NCI-H524 (cell line): ENCODE measurements around the gene ASRGL1.
"Not testable (repeated sequence)": the region's sequence is repeated elsewhere in the genome, so short reads cannot be mapped to it uniquely, and the experiment has no call there.

Experiments used
- DNase-seq, 2 experiments: peaks; one replicate each; lab custom pipeline; 2025; lab: John Stamatoyannopoulos, UW

Gene ASRGL1

DNA sequence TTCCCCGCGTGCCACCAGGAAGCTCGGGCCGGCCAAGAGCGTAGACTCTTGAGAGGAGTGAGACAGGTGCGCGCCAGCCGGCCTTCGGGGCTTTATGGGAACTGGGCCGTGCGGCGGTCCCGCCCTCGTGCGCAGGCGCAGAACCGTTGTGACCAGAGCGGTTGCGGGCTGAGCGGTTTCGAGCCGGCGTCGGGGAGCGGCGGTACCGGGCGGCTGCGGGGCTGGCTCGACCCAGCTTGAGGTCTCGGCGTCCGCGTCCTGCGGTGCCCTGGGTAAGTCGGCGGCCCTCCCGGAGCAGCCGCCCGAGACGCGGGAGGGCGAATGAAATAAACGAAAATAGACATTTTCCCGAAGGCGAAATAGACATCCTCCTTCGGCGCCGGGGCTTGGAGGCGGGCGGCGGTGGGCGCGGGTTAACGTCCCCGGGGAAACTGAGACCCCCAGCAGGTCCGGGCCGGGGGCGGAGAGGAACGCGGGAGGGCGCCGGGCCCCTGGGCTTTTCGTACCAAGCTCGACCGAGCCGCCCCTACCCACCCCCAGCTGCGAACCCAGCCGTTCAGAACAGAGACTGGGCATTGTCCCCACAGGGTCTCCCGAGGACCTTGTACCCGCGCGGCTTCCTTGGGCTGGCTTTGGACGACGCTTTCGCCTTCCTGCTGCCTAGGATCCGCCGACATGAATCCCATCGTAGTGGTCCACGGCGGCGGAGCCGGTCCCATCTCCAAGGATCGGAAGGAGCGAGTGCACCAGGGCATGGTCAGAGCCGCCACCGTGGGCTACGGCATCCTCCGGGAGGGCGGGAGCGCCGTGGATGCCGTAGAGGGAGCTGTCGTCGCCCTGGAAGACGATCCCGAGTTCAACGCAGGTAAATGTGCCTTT lies at the start of gene ASRGL1:
Gene ASRGL1 (plus strand): TSS at position 146 of the 879 bp plus-strand sequence. CDS start 530 bp downstream, at position 676.
- DNase-seq: peak; percentile 71 to 83

DNA sequence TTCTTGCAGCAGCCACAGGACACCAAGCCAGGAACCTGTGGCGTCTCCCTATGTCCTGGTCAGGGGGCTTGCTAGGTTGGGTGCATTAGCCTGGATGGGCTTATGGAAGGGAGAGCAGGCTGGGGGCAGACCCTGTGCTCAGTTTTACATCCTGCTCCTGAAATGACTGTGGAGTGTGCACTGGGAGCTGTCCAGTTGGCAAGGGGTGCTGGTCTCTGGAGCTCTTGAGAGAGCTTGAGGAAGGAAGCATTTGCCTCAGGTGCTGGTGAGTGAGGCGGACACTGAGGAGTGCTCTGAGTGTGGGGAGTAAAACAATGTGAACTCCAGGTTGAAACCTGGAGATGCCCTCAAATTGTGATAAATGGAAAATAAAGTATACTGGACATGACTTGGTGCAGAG lies 41.7 kb upstream of the ASRGL1 start:
- DNase-seq: no peak

DNA sequence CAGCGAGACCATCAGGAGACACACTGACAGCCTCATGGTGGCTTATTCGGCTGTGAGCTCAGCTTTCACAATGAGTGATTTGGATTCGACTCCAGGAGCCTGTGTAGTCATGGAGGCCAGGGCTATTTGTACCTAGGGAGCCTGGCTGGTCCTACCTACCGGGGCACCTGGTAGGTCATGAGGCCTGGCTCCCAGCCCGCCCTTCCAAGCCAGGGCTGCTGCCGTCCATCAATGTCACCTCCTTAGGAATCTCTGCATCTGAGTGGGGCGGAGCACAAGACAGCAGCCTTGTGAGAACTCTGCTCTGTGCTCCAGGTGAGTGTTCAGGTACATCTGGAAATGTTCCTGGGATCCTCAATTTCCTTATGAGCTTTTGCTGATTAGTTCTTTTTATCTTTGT lies 38.3 kb upstream of the ASRGL1 start, which contains the start of gene SCGB1D4:
Gene SCGB1D4 (minus strand): TSS at position 101 of the 400 bp plus-strand sequence. CDS start 65 bp downstream, at position 36.
- DNase-seq: no peak

DNA sequence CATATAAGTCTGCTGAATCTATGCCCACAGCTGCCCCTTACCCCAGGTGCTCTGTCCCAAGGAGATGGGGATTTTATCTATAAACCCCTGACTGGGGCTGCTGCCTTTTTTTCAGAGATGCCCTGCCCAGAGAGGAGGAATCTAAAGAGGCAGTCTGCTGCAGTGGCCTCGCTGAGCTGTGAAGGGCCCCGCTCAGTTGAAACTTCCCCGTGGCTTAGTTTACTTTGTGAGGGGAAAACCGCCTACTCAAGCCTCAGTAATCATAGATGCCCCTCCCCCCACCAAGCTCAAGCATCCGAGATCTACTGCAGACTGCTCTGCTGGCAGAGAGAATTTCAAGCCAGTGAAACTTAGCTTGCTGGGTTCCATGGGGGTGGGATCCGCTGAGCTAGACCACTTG lies 31.0 kb upstream of the ASRGL1 start:
- no peak for DNase-seq

DNA sequence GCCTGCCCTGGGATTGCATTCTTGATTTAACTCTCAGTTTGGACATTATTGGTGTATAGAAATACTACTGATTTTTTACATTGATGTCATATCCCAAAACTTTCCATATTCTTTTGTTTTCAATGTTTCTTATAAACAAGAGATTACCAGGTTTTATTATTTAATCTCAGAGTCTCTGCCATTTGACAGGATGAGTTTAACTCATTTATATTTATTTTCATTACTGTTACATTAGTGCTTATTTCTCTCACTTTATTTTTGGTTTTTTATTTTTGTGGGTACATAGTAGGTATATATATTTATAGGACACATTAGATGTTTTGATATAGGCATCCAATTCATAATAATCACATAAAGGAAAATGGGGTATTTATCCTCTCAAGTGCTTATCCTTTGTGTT lies 29.3 kb upstream of the ASRGL1 start:
- DNase-seq: no peak

DNA sequence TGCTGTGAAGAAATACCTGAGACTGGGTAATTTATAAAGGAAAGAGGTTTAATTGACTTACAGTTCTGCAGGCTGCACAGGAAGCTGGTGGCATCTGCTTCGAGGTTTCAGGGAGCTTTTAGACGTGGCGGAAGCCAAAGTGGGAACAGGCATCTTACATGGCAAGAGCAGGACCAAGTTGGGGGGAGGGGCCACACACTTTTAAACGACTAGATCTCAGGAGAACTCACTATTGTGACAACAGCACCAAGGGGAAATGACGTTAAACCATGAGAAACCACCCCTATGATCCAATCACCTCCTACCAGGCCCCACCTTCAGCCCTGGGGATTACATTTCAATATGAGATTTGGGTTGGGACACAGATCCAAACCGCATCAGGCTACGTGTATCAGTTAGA lies 27.3 kb upstream of the ASRGL1 start:
- no peak for DNase-seq

- DNase-seq: no peak
Observed at GRCh38 chr11:62315431-62315830, 21.8 kb upstream of the ASRGL1 start.

- DNase-seq: no peak
Observed at GRCh38 chr11:62322524-62322923, 14.7 kb upstream of the ASRGL1 start.

- DNase-seq: peak; percentile 18 to 61
Observed at GRCh38 chr11:62324731-62325556, 12.3 kb upstream of the ASRGL1 start.

GRCh38 chr11:62325781-62326180 lies 11.5 kb upstream of the ASRGL1 start:
- DNase-seq: not testable (repeated sequence)

DNA sequence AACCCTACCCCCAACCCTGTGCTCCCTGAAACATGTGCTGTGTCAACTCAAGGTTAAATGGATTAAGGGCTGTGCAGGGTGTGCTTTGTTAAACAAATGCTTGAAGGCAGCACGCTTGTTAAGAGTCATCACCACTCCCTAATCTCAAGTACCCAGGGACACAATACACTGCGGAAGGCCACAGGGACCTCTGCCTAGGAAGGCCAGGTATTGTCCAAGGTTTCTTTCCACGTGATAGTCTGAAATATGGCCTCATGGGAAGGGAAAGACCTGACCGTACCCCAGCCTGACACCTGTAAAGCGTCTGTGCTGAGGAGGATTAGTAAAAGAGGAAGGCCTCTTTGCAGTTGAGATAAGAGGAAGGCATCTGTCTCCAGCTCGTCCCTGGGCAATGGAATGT lies 10.5 kb upstream of the ASRGL1 start:
- peak; percentile 42 to 47 for DNase-seq

DNA sequence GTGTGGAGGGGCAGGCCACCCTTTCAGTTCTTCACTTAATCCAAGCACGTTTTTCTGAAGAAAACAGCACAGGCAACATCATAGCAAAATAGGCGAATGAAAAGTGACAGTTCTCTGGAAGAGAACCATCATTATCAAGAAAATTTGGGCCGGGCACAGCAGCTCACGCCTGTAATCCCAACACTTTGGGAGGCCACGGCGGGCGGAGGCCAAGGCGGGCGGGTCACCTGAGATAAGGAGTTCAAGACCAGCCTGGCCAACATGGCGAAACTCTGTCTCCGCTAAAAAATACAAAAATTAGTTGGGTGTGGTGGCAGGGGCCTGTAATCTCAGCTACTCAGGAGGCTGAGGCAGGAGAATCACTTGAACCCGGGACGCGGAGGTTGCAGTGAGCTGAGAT lies 9.7 kb upstream of the ASRGL1 start:
- DNase-seq: not testable (repeated sequence)

- DNase-seq: not testable (repeated sequence)
Observed at GRCh38 chr11:62331264-62331663, 6.0 kb upstream of the ASRGL1 start.

GRCh38 chr11:62333768-62334167 lies 3.5 kb upstream of the ASRGL1 start:
- DNase-seq: no peak

GRCh38 chr11:62336949-62337302 lies 322 bp upstream of the ASRGL1 start:
- not testable (repeated sequence) for DNase-seq

GRCh38 chr11:62338218-62338617 lies 970 bp downstream of the ASRGL1 start:
- no peak for DNase-seq

DNA sequence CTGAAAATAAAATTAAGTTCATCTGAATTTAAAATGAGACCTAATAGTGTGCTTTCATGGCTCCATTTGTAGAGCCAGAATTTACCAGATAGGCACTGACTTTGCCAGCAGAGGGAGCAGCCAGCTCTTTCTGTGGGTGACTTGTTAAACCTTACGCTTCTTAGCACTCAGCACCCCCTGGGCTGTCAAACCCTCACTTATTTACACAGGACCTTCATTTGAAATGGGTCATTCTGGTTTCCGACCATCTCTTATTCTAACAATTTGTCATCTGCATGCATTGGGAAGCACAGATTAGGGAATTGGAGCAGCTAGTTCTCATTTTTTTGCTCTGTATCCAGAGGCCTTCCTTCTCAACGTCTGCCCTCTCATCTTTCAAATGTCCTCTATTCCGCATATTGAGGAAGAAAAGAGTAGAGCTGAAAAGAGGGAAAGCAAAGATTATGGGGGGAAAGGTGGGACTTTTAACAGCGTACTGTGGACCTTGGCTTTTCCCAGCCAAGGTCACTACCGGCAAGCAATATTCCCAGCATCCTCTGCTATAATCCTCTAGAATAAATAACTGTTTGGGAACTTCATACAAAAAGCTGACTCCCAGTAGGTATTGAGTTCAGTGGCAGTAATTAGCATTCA lies 3.1 kb downstream of the ASRGL1 start:
- peak in 1 of 2 experiments; percentile 34 for DNase-seq

- DNase-seq: no peak
Observed at GRCh38 chr11:62341588-62341987, 4.3 kb downstream of the ASRGL1 start.

DNA sequence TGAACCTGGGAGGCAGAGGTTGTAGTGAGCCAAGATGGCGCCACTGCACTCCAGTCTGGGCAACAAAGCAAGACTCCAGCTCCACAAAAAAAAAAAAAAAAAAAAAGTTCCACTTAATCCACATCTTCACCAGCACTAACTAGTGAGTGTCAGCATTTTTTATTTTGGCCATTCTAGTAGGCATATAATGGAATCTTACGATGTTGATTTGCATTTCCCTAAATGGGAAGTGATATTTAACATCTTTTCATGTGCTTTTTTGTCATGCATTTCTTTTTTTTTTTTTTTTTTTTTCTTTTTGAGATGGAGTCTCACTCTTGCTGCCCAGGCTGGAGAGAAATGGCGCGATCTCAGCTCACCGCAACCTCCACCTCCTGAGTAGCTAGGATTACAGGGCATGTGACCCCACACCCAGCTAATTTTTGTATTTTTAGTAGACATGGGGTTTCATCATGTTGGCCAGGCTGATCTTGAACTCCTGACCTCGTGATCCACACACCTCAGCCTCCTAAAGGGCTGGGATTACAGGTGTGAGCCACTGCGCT lies 6.5 kb downstream of the ASRGL1 start:
- not testable (repeated sequence) for DNase-seq

DNA sequence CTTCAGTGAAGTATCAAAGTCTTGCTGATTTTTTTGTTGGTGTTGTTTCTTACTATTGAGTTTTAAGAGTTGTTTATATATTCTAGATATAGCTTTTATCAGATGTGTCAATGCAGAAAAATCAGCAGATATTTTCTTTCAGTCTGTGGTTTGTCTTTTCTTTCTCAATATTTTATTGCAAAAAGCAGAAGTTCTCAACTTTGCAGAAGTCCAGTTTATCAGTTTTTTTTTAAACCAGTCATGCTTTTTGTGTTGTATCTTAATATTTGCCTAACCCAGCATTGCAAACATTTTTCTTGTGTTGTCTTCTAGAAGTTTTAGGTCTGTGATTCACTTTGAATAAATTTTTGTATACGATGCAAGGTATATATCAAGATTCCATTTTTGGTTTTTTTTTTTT lies 7.0 kb downstream of the ASRGL1 start:
- DNase-seq: no peak

GRCh38 chr11:62345861-62346260 lies 8.6 kb downstream of the ASRGL1 start:
- DNase-seq: no peak
